SK-N-MC (cell line): ENCODE measurements around the gene USP49.

ENCODE experiments used
- EZH2 ChIP-seq: fragments of 200-600 bp; sonication (generic); IDR thresholded peaks from one replicate; pipeline ENCODE4 v1.6.1; 2017; ENCODE audit warnings: antibody characterized with exemption
- POLR2AphosphoS5 ChIP-seq: IDR thresholded peaks from 2 replicates; pipeline ENCODE4 v1.6.1; 2012; ENCODE audit warnings: mild to moderate bottlenecking, low read depth, low read length, borderline replicate concordance

GRCh38 chr6:41815587-41815986 is 79.6 kb downstream of the USP49 start:
- TF ChIP-seq POLR2AphosphoS5: no peak
- no peak for TF ChIP-seq EZH2
